IMR-90 (cell line): ENCODE results near the gene FJX1. TPM values are rescaled to one million over a fixed set of nuclear protein-coding genes. Genes with fewer than 3 reads are reported as not detected.

Experiments
- ATAC-seq: fragments of 200-7000 bp; cut with Tn5 transposase; 2 replicates; pipeline ENCODE4 v1.9.1; 2020; ENCODE audit warnings: low read depth, mild to moderate bottlenecking, moderate library complexity
- BruUV-seq: library from RNA; stranded (reverse); fragments of 400-500 nt; replicated peaks from 2 replicates; lab custom pipeline; 2021; lab: Mats Ljungman, UMichigan
- CTCF ChIA-PET: fragments of 300-600 bp; formaldehyde crosslinking; extraction: SDS; loops from one replicate; lab custom pipeline; 2021; ENCODE audit warnings: antibody characterized with exemption; lab: Yijun Ruan, JAX
- POLR2A ChIA-PET: fragments of 300-600 bp; sonication (Branson Sonifier 250); formaldehyde crosslinking; loops from one replicate; lab custom pipeline; 2022; ENCODE audit warnings: antibody characterized with exemption; ENCODE audit not compliant: unreplicated experiment; lab: Charles Lee
- DNase-seq: peaks from one replicate; pipeline ENCODE4 v3.0.0; 2013
- H2AFZ ChIP-seq: replicated peaks from 2 replicates; pipeline ENCODE3; 2013; ENCODE audit warnings: low read length, mild to moderate bottlenecking; ENCODE audit not compliant: poor library complexity
- H2AK5ac ChIP-seq: 2 replicates; pipeline ENCODE4 v1.6.1; 2013; ENCODE audit warnings: low read depth, low read length, inconsistent platforms
- H2AK9ac ChIP-seq: replicated peaks from 2 replicates; pipeline ENCODE3; 2013; ENCODE audit warnings: mild to moderate bottlenecking, low read depth, low read length, moderate library complexity; ENCODE audit not compliant: poor library complexity
- H2BK120ac ChIP-seq: 2 replicates; pipeline ENCODE4 v1.6.1; 2013; ENCODE audit warnings: low read depth, low read length, inconsistent platforms
- H2BK15ac ChIP-seq: 3 replicates; pipeline ENCODE4 v1.6.1; 2013; ENCODE audit warnings: low read depth, low read length, inconsistent platforms
- H2BK20ac ChIP-seq: 2 replicates; pipeline ENCODE4 v1.6.1; 2013; ENCODE audit warnings: low read depth, mild to moderate bottlenecking, inconsistent platforms, low read length, moderate library complexity
- H2BK5ac ChIP-seq: 2 replicates; pipeline ENCODE4 v1.6.1; 2013; ENCODE audit warnings: mild to moderate bottlenecking, low read depth, low read length, inconsistent platforms; ENCODE audit not compliant: poor library complexity, severe bottlenecking
- H3K14ac ChIP-seq: replicated peaks from 2 replicates; pipeline ENCODE4 v1.6.1; 2013; ENCODE audit warnings: low read depth, low read length, inconsistent platforms
- H3K18ac ChIP-seq: 2 replicates; pipeline ENCODE4 v1.6.1; 2013; ENCODE audit warnings: low read depth, low read length, control low read depth
- H3K23ac ChIP-seq: 2 replicates; pipeline ENCODE4 v1.6.1; 2013; ENCODE audit warnings: low read depth, low read length, inconsistent platforms
- H3K27ac ChIP-seq: 2 replicates; pipeline ENCODE4 v1.5.1; 2013; ENCODE audit warnings: mild to moderate bottlenecking, control low read depth, low read length; ENCODE audit not compliant: insufficient read depth
- H3K27me3 ChIP-seq: 2 replicates; pipeline ENCODE4 v1.6.1; 2013; ENCODE audit warnings: low read length; ENCODE audit not compliant: control insufficient read depth, insufficient read depth
- H3K36me3 ChIP-seq: 2 replicates; pipeline ENCODE4 v1.6.1; 2013; ENCODE audit warnings: low read length, mixed read lengths; ENCODE audit not compliant: control insufficient read depth, insufficient read depth
- H3K4ac ChIP-seq: 2 replicates; pipeline ENCODE4 v1.6.1; 2013; ENCODE audit warnings: low read depth, low read length, inconsistent platforms
- H3K4me1 ChIP-seq: 2 replicates; pipeline ENCODE4 v1.6.1; 2013; ENCODE audit warnings: low read length, mixed read lengths; ENCODE audit not compliant: control insufficient read depth, insufficient read depth
- H3K4me2 ChIP-seq: 2 replicates; pipeline ENCODE4 v1.6.1; 2013; ENCODE audit warnings: low read depth, mild to moderate bottlenecking, control low read depth, low read length, moderate library complexity
- H3K4me3 ChIP-seq: 2 replicates; pipeline ENCODE4 v1.5.1; 2013; ENCODE audit warnings: low read depth, mild to moderate bottlenecking, control low read depth, low read length, moderate library complexity; ENCODE audit not compliant: insufficient read depth
- H3K56ac ChIP-seq: 2 replicates; pipeline ENCODE4 v1.6.1; 2013; ENCODE audit warnings: low read length, inconsistent platforms; ENCODE audit not compliant: insufficient read depth; ENCODE audit errors: extremely low read depth
- H3K79me1 ChIP-seq, 2 experiments: 2 replicates each; pipeline ENCODE4 v1.6.1; 2013; ENCODE audit warnings: low read length in 2 of 2, inconsistent platforms in 1 of 2, low read depth in 1 of 2
- H3K9ac ChIP-seq: 2 replicates; pipeline ENCODE4 v1.6.1; 2013; ENCODE audit warnings: low read depth, low read length, control low read depth
- H3K9me1 ChIP-seq: 2 replicates; pipeline ENCODE4 v1.6.1; 2013; ENCODE audit warnings: low read length, inconsistent platforms; ENCODE audit not compliant: insufficient read depth
- H3K9me3 ChIP-seq: 2 replicates; pipeline ENCODE4 v1.6.1; 2013; ENCODE audit warnings: low read length; ENCODE audit not compliant: control insufficient read depth, insufficient read depth
- H4K20me1 ChIP-seq: 2 replicates; pipeline ENCODE4 v1.6.1; 2013; ENCODE audit warnings: low read length, inconsistent platforms; ENCODE audit not compliant: insufficient read depth
- H4K5ac ChIP-seq: 2 replicates; pipeline ENCODE4 v1.6.1; 2013; ENCODE audit warnings: mild to moderate bottlenecking, low read depth, low read length, control low read depth
- H4K8ac ChIP-seq, 2 experiments: 2 replicates each; pipeline ENCODE4 v1.6.1; 2013; ENCODE audit warnings: low read depth in 2 of 2, low read length in 2 of 2, control low read depth in 1 of 2, inconsistent platforms in 1 of 2
- H4K91ac ChIP-seq: 2 replicates; pipeline ENCODE4 v1.6.1; 2013; ENCODE audit warnings: low read depth, low read length, inconsistent platforms; ENCODE audit not compliant: insufficient read depth
- BHLHE40 ChIP-seq: fragments of 150-350 bp; IDR thresholded peaks from 2 replicates; pipeline ENCODE4 v1.6.1; 2016; ENCODE audit warnings: mild to moderate bottlenecking, low read depth, low read length
- CEBPB ChIP-seq: IDR thresholded peaks from 2 replicates; pipeline ENCODE4 v1.6.1; 2012; ENCODE audit warnings: low read depth, low read length, improper control_type of control experiment
- WGBS, 2 experiments: methylation state at CpG; one replicate each; pipeline versions ENCODE4 v1.1.5 to v1.1.7; 2013; ENCODE audit warnings: missing lambda C conversion rate in 2 of 2; ENCODE audit not compliant: insufficient read length in 1 of 2; ENCODE audit errors: extremely low coverage in 2 of 2; 5-methylcytosine and 5-hydroxymethylcytosine counted together
- dilution Hi-C: fragments of 300-500 bp; cut with HindIII; formaldehyde crosslinking; loops from one replicate; pipeline ENCODE4 v1.14.3; 2018; ENCODE audit warnings: low sequenced_read_pairs; ENCODE audit not compliant: unreplicated experiment
- in situ Hi-C: fragments of 300-500 bp; cut with MboI; formaldehyde crosslinking; loops from 3 replicates; pipeline ENCODE4 v1.14.3; 2019; ENCODE audit warnings: low sequenced_read_pairs, inconsistent platforms, mixed read lengths
- intact Hi-C: fragments of 100-400 bp; cut with micrococcal nuclease; formaldehyde crosslinking; loops from 2 replicates; pipeline ENCODE4 v1.10.0; 2022
- polyA plus RNA-seq, 3 experiments: library from polyadenylated mRNA; depleted of rRNA; stranded (reverse); fragments of >200 nt; gene quantifications; 2 replicates each; pipeline ENCODE4 v1.2.3, GENCODE V29; 2012; ENCODE audit warnings: low replicate concordance in 1 of 3
- total RNA-seq: library from RNA; depleted of rRNA; stranded (reverse); fragments of >200 nt; gene quantifications from 2 replicates; pipeline ENCODE4 v1.2.3, GENCODE V29; 2012

Gene FJX1
- total and polyA plus RNA-seq, 2 of the 4 experiments (the other 2 are of a cell fraction), result 8.4 to 11.2 TPM

DNA sequence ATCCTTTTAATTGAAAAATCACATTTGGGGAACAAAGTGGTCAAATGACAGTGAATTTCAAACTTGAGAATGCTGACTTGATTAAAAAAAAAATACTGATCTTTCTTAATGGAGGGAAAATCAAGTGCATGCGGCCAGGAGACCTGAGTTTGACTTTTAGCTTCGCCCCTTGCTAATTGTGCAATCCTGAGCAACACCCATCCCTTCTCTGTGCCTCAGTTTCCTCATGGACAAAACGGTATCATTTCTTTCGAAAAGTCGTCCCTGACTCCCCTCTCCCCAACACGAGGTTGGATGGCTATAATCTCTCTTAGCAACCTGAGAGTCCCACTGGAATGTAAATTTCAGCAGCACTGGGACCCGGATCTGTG lies 959 bp upstream of the FJX1 start:
- Histone ChIP-seq H3K27ac (peak overlapping the region; percentile 90), H2AK9ac (peak overlapping the region; percentile 10), H2BK15ac (peak overlapping the region; percentile 80; the same call in 2 of the 3 replicates), H3K9me3 (no peaks in the 10 kb centered on the region), H3K23ac (peak overlapping the region; percentile 52), H2AK5ac (peak overlapping the region; percentile 48), H3K27me3 (no peaks in the 10 kb centered on the region), H3K4me1 (peaks cover 6% of the 10 kb centered on the region), H4K20me1 (no peaks in the 10 kb centered on the region; the same call in 1 of the 2 replicates), H2BK5ac (peak overlapping the region; percentile 93), H3K14ac (peak overlapping the region; percentile 58), H3K4me3 (peak overlapping the region; percentile 67), H3K36me3 (no peaks in the 10 kb centered on the region), H2BK120ac (peak overlapping the region; percentile 86), H3K79me1 (peaks cover 12 to 26% of the 10 kb centered on the region in 2 experiments), H3K56ac (peak overlapping the region; percentile 24), H3K4me2 (peak overlapping the region; percentile 89), H4K5ac (peak overlapping the region; percentile 77), H3K9me1 (peaks cover 9% of the 10 kb centered on the region), H4K91ac (peak overlapping the region; percentile 67), H2AFZ (peak overlapping the region; percentile 90), H4K8ac (peak overlapping the region; percentile 65 to 78), H3K9ac (peak overlapping the region; percentile 72), H2BK20ac (peak overlapping the region; percentile 49), H3K4ac (peak overlapping the region; percentile 74), H3K18ac (peak overlapping the region; percentile 79)
- intact Hi-C loops, result loop anchor here (1.0 to 5.0 kb wide), 7 partner anchors 126 to 862 kb away; partner anchors contain the start of gene LDLRAD3
- CTCF ChIA-PET, result interaction anchor here (0.5 to 1.0 kb wide), 2 partner anchors 129 to 205 kb away, joined by 3 read pairs; no protein-coding TSS in a partner anchor
- ATAC-seq (no peak), DNase-seq (no peak)
- in situ Hi-C loops, result loop anchor here (5.0 to 25.0 kb wide), 3 partner anchors 518 to 845 kb away; no protein-coding TSS in a partner anchor
- no TSS peak for BruUV-seq
- POLR2A ChIA-PET, result no interaction called here
- 55% methylated on average over 6 of the region's 7 CpGs; no CpG with 5 or more reads in 1 of the 2 experiments for WGBS, 2 experiments
- dilution Hi-C loops, result no loop called here
- peak; percentile 71 for TF ChIP-seq CEBPB
- TF ChIP-seq BHLHE40, result no peak
